ENCODE results near the gene HS3ST3A1.
A peak's percentile ranks its signal among the peaks of the same experiment; 100 is the strongest.
"Not testable (repeated sequence)": the region's sequence is repeated elsewhere in the genome, so short reads cannot be mapped to it uniquely, and the experiment has no call there.

HS3ST3A1 gene

GRCh38 chr17:13569398-13570123 is 32.2 kb downstream of the HS3ST3A1 start:
- DNase-seq: no peak

GRCh38 chr17:13568582-13569397 is 32.9 kb downstream of the HS3ST3A1 start:
- no peak for DNase-seq

- no peak for DNase-seq
Observed at GRCh38 chr17:13563866-13564265, 37.9 kb downstream of the HS3ST3A1 start.

GRCh38 chr17:13562271-13562800 is 39.4 kb downstream of the HS3ST3A1 start:
- peak; percentile 74 for DNase-seq

- no peak for DNase-seq
Observed at GRCh38 chr17:13561606-13562270, 40.0 kb downstream of the HS3ST3A1 start.

- DNase-seq: no peak
Observed at GRCh38 chr17:13560935-13561334, 40.8 kb downstream of the HS3ST3A1 start.

GRCh38 chr17:13558588-13558987 is 43.1 kb downstream of the HS3ST3A1 start:
- no peak for DNase-seq

GRCh38 chr17:13557077-13557476 is 44.7 kb downstream of the HS3ST3A1 start:
- DNase-seq: no peak

- DNase-seq: no peak
Observed at GRCh38 chr17:13554231-13554630, 47.5 kb downstream of the HS3ST3A1 start.

GRCh38 chr17:13550291-13550690 is 51.4 kb downstream of the HS3ST3A1 start:
- DNase-seq: no peak

GRCh38 chr17:13548576-13548975 is 53.2 kb downstream of the HS3ST3A1 start:
- DNase-seq: not testable (repeated sequence)

GRCh38 chr17:13546851-13547250 is 54.9 kb downstream of the HS3ST3A1 start:
- no peak for DNase-seq

- no peak for DNase-seq
Observed at GRCh38 chr17:13545941-13546340, 55.8 kb downstream of the HS3ST3A1 start.

GRCh38 chr17:13544765-13545164 is 57.0 kb downstream of the HS3ST3A1 start:
- no peak for DNase-seq

GRCh38 chr17:13544292-13544691 is 57.4 kb downstream of the HS3ST3A1 start:
- peak; percentile 75 for DNase-seq

- DNase-seq: no peak
Observed at GRCh38 chr17:13542636-13543035, 59.1 kb downstream of the HS3ST3A1 start.

- DNase-seq: no peak
Observed at GRCh38 chr17:13541032-13541480, 60.7 kb downstream of the HS3ST3A1 start.

GRCh38 chr17:13540546-13540945 is 61.2 kb downstream of the HS3ST3A1 start:
- no peak for DNase-seq

- no peak for DNase-seq
Observed at GRCh38 chr17:13539421-13539820, 62.3 kb downstream of the HS3ST3A1 start.

GRCh38 chr17:13538841-13539411 is 62.8 kb downstream of the HS3ST3A1 start:
- DNase-seq: no peak

- no peak for DNase-seq
Observed at GRCh38 chr17:13537871-13538643, 63.7 kb downstream of the HS3ST3A1 start.

GRCh38 chr17:13537167-13537731 is 64.5 kb downstream of the HS3ST3A1 start:
- DNase-seq: no peak

Data from right forelimb (tissue), 1 donor.